K562 (cell line): ENCODE data around the gene EEFSEC. TPM values are rescaled to one million over a fixed set of nuclear protein-coding genes. Genes with fewer than 3 reads are reported as not detected.

Experiments
- ATAC-seq: fragments of 200-7000 bp; cut with Tn5 transposase; 3 replicates; pipeline ENCODE4 v1.9.1; 2020; ENCODE audit warnings: moderate library complexity
- BruUV-seq: library from RNA; stranded (reverse); fragments of 400-500 nt; replicated peaks from 2 replicates; lab custom pipeline; 2021; lab: Mats Ljungman, UMichigan
- CTCF ChIA-PET: fragments of 300-600 bp; formaldehyde crosslinking; extraction: SDS; loops from one replicate; lab custom pipeline; 2021; ENCODE audit warnings: low intra/inter-chr PET ratio; lab: Yijun Ruan, JAX
- POLR2A ChIA-PET: fragments of 300-600, 350-650 bp; sonication (Branson Sonifier 250); formaldehyde crosslinking; extraction: SDS; loops from one replicate; lab custom pipeline; 2021; ENCODE audit warnings: antibody characterized with exemption, inconsistent platforms; lab: Yijun Ruan, JAX
- DNase-seq, 4 experiments: peaks; one replicate each; pipeline versions ENCODE4 v3.0.0 to v3.0.0-alpha.2; 2011 to 2018; ENCODE audit warnings: low spot score in 3 of 4, mixed read lengths in 3 of 4; ENCODE audit errors: extremely low read depth in 1 of 4
- FAIRE-seq: peaks from 2 replicates; lab custom pipeline; 2011; peaks lifted over from hg19 to GRCh38; lab: Jason Lieb, UNC
- H2AFZ ChIP-seq: 2 replicates; pipeline ENCODE4 v1.6.0; 2011; ENCODE audit warnings: low read depth, low read length, control low read depth, inconsistent platforms
- H3K27ac ChIP-seq: fragments of 200-600 bp; 3 replicates; pipeline ENCODE4 v1.8.0; 2011; ENCODE audit warnings: low read depth, mild to moderate bottlenecking, control low read depth, inconsistent platforms, low read length, moderate library complexity, mixed read lengths; ENCODE audit errors: extremely low read depth
- H3K27me3 ChIP-seq, 2 experiments: fragments of 300-600 bp in 1 of 2; 2 replicates in 1 of 2; 3 replicates in 1 of 2; pipeline versions ENCODE4 v1.6.0 to v1.8.0; 2011; ENCODE audit warnings: inconsistent platforms in 2 of 2, low read length in 2 of 2, mild to moderate bottlenecking in 1 of 2, mixed read lengths in 1 of 2, moderate library complexity in 1 of 2; ENCODE audit not compliant: control insufficient read depth in 2 of 2, insufficient read depth in 2 of 2
- H3K36me3 ChIP-seq: fragments of 300-600 bp; 3 replicates; pipeline ENCODE4 v1.8.0; 2011; ENCODE audit warnings: mild to moderate bottlenecking, low read length, inconsistent platforms; ENCODE audit not compliant: control insufficient read depth, insufficient read depth
- H3K4me1 ChIP-seq, 2 experiments: fragments of 200-600 bp in 1 of 2; replicated peaks in 1 of 2; 2 replicates in 1 of 2; 3 replicates in 1 of 2; pipeline versions ENCODE4 v1.5.1 to v1.8.0; 2011; ENCODE audit warnings: inconsistent platforms in 2 of 2, low read length in 2 of 2, mild to moderate bottlenecking in 1 of 2, mixed read lengths in 1 of 2, moderate library complexity in 1 of 2; ENCODE audit not compliant: control insufficient read depth in 2 of 2, insufficient read depth in 2 of 2
- H3K4me2 ChIP-seq: 2 replicates; pipeline ENCODE4 v1.6.1; 2011; ENCODE audit warnings: low read length, control low read depth, inconsistent platforms, mixed read lengths; ENCODE audit not compliant: insufficient read depth
- H3K4me3 ChIP-seq: fragments of 200-600 bp; sonication (generic), shearing (Covaris generic); 2 replicates; pipeline ENCODE4 v1.5.1; 2016; ENCODE audit warnings: control low read depth, inconsistent platforms
- H3K79me2 ChIP-seq: fragments of 200-600 bp; 3 replicates; pipeline ENCODE4 v1.8.0; 2011; ENCODE audit warnings: low read length, inconsistent platforms; ENCODE audit not compliant: control insufficient read depth, insufficient read depth
- H3K9ac ChIP-seq, 2 experiments: 2 replicates each; pipeline versions ENCODE4 v1.6.0 to v1.6.1; 2011; ENCODE audit warnings: low read depth in 2 of 2, low read length in 2 of 2, control low read depth in 1 of 2, inconsistent platforms in 1 of 2, mild to moderate bottlenecking in 1 of 2, mixed read lengths in 1 of 2; ENCODE audit not compliant: insufficient read depth in 1 of 2
- H3K9me1 ChIP-seq: one replicate; pipeline ENCODE4 v1.6.0; 2011; ENCODE audit warnings: inconsistent platforms, mild to moderate bottlenecking, low read length, moderate library complexity; ENCODE audit not compliant: control insufficient read depth, insufficient read depth
- H3K9me3 ChIP-seq: replicated peaks from 2 replicates; pipeline ENCODE4 v1.5.1; 2011; ENCODE audit warnings: low read depth, low read length, inconsistent platforms; ENCODE audit not compliant: control insufficient read depth, insufficient read depth
- H4K20me1 ChIP-seq: replicated peaks from 2 replicates; pipeline ENCODE4 v1.6.1; 2011; ENCODE audit warnings: low read length, inconsistent platforms, mixed read lengths; ENCODE audit not compliant: control insufficient read depth, insufficient read depth
- DEAF1 ChIP-seq: fragments of 450-650 bp; formaldehyde crosslinking; IDR thresholded peaks from 2 replicates; pipeline ENCODE4 v1.4.0; 2020; ENCODE audit warnings: mild to moderate bottlenecking, moderate library complexity
- FOXK2 ChIP-seq, 2 experiments: fragments of 450-650 bp; IDR thresholded peaks in 1 of 2; conservative IDR thresholded peaks in 1 of 2; 2 replicates each; pipeline ENCODE4 v1.6.1; 2016; ENCODE audit warnings: low read depth in 2 of 2, mild to moderate bottlenecking in 1 of 2
- MBD1 ChIP-seq: fragments of 250-450 bp; sonication (Bioruptor Pico); IDR thresholded peaks from 2 replicates; pipeline ENCODE4 v1.8.0; 2022; ENCODE audit warnings: inconsistent platforms
- MEF2D ChIP-seq: conservative IDR thresholded peaks from 2 replicates; pipeline ENCODE4 v1.6.1; 2016; ENCODE audit warnings: low read depth, missing genetic modification characterization, missing compliant biosample characterization
- NCOA2 ChIP-seq, 2 experiments: fragments of 450-650 bp; IDR thresholded peaks; 2 replicates each; pipeline ENCODE4 v1.6.1; 2018; ENCODE audit warnings: mild to moderate bottlenecking in 2 of 2, moderate library complexity in 1 of 2; ENCODE audit not compliant: partially characterized antibody in 2 of 2
- NFE2L1 ChIP-seq: fragments of 450-650 bp; IDR thresholded peaks from 2 replicates; pipeline ENCODE4 v1.6.1; 2016; ENCODE audit warnings: missing genetic modification characterization, low read depth, mild to moderate bottlenecking, missing compliant biosample characterization, moderate library complexity, borderline replicate concordance
- RAD21 ChIP-seq, 2 experiments: fragments of 250-450 bp in 1 of 2; fragments of 450-650 bp in 1 of 2; sonication (Bioruptor Pico) in 1 of 2; formaldehyde crosslinking in 1 of 2; IDR thresholded peaks in 1 of 2; conservative IDR thresholded peaks in 1 of 2; 2 replicates each; pipeline versions ENCODE4 v1.4.0 to v1.8.0; 2020 to 2022; ENCODE audit warnings: mild to moderate bottlenecking in 2 of 2, moderate library complexity in 1 of 2
- SMC3 ChIP-seq: conservative IDR thresholded peaks from 2 replicates; pipeline ENCODE4 v1.6.1; 2011; ENCODE audit warnings: low read depth, low read length, improper control_type of control experiment; ENCODE audit not compliant: insufficient read depth
- STAG1 ChIP-seq: sonication (generic); formaldehyde crosslinking; IDR thresholded peaks from 2 replicates; pipeline ENCODE4 v1.5.0; 2020; ENCODE audit warnings: missing genetic modification reagents, borderline replicate concordance
- YY1 ChIP-seq, 3 experiments: IDR thresholded peaks; 2 replicates each; pipeline ENCODE4 v1.6.1; 2011; ENCODE audit warnings: low read length in 2 of 3, mild to moderate bottlenecking in 2 of 3, moderate library complexity in 2 of 3, borderline replicate concordance in 1 of 3, control low read depth in 1 of 3, low read depth in 1 of 3; ENCODE audit not compliant: insufficient read depth in 3 of 3, insufficient replicate concordance in 2 of 3, control insufficient read depth in 1 of 3, insufficient read length in 1 of 3; ENCODE audit errors: extremely low read depth in 1 of 3
- ZNF280B ChIP-seq: fragments of 250-450 bp; sonication (Bioruptor Pico); IDR thresholded peaks from 2 replicates; pipeline ENCODE4 v1.5.1; 2021; ENCODE audit warnings: mild to moderate bottlenecking
- WGBS: fragments of 100-300 bp; shearing (Covaris generic); methylation state at CpG from one replicate; pipeline ENCODE4 v1.1.6; 2016; ENCODE audit warnings: low coverage, mixed read lengths; ENCODE audit not compliant: insufficient coverage; ENCODE audit errors: missing lambda C conversion rate; 5-methylcytosine and 5-hydroxymethylcytosine counted together
- in situ Hi-C: fragments of 300-500 bp; cut with MboI; formaldehyde crosslinking; loops from 4 replicates; pipeline ENCODE4 v1.15.0; 2018; ENCODE audit warnings: inconsistent platforms, mixed read lengths
- intact Hi-C: fragments of 100-400 bp; cut with micrococcal nuclease; formaldehyde crosslinking; loops from 2 replicates; pipeline ENCODE4 v1.14.2; 2022
- polyA plus RNA-seq, 8 experiments: library from polyadenylated mRNA; depleted of rRNA in 4 of 8; stranded (reverse) in 5 of 8; unstranded in 3 of 8; fragments of >200 nt; fragmentation: Nextera tagmentation in 2 of 8; fragmentation: Illumina TruSeq in 1 of 8; extraction: Ambion mirVana in 2 of 8; extraction: Trizol in 1 of 8; gene quantifications; 2 replicates each; pipeline versions ENCODE4 v1.2.1 to v1.2.3, GENCODE V29; 2011 to 2014; ENCODE audit warnings: inconsistent platforms in 1 of 8, missing spikeins in 1 of 8
- total RNA-seq, 7 experiments: library from RNA; depleted of rRNA in 6 of 7; stranded (reverse); fragments of >200 nt in 6 of 7; fragmentation: Illumina TruSeq in 2 of 7; extraction: Trizol in 2 of 7; gene quantifications; 2 replicates each; pipeline versions ENCODE4 v1.2.1 to v1.2.3, GENCODE V29; 2011 to 2021; ENCODE audit warnings: low replicate concordance in 1 of 7

EEFSEC gene
- total and polyA plus RNA-seq, 9 of the 15 experiments (the other 6 are each of a cell fraction or from before 2014, with no cell fraction given), result 0.35 to 11.8 (median 7.7) TPM

- no peaks in the 10 kb centered on the region for H4K20me1 ChIP-seq
- CTCF ChIA-PET, result interaction anchor here (0.9 kb wide), 1 partner anchor 56 kb away, joined by 3 read pairs; no protein-coding TSS in a partner anchor
- H3K27ac ChIP-seq, result no peak overlapping the region
- H3K79me2 ChIP-seq, result no peaks in the 10 kb centered on the region
- no peak overlapping the region for H3K9ac ChIP-seq
- POLR2A ChIA-PET, result interaction anchor here (1.2 kb wide), 1 partner anchor 13 kb away, joined by 3 read pairs; no protein-coding TSS in a partner anchor
- H2AFZ ChIP-seq, result no peak overlapping the region
- peak; percentile 99 for ATAC-seq
- H3K4me3 ChIP-seq, result no peak overlapping the region
- no peaks in the 10 kb centered on the region for H3K36me3 ChIP-seq
- FAIRE-seq, result peak; percentile 73
- BruUV-seq, result no TSS peak
- no peaks in the 10 kb centered on the region for H3K27me3 ChIP-seq
- intact Hi-C loops, result loop anchor here (5.0 kb wide), 2 partner anchors 85 to 210 kb away; no protein-coding TSS in a partner anchor
- in situ Hi-C loops, result no loop called here
- DNase-seq, result peak; percentile 67 to 82 (median 79)
- H3K9me3 ChIP-seq, result peaks cover 3% of the 10 kb centered on the region; the same call in 1 of the 2 replicates
- WGBS, result 25% methylated on average over 5 of the region's 5 CpGs
- H3K9me1 ChIP-seq, result no peaks in the 10 kb centered on the region
- no peak overlapping the region for H3K4me2 ChIP-seq
- 0 out of 5 replicates have a peak, but pooled peaks cover 0 to 3% of the 10 kb centered on the region in 2 experiments for H3K4me1 ChIP-seq
- no peak for TF ChIP-seq MBD1
- TF ChIP-seq ZNF280B (CRISPR knock-in tag), result no peak
- no peak for TF ChIP-seq NCOA2 (IDR thresholded peaks at IDR 0.05; ENCODE audit: partially characterized antibody in 2 of 2)
- no peak for TF ChIP-seq NFE2L1
- peak in 1 of 3 experiments; percentile 15 for TF ChIP-seq YY1 (IDR thresholded peaks at IDR 0.05; ENCODE audit: borderline replicate concordance in 1 of 3, control insufficient read depth in 1 of 3, extremely low read depth in 1 of 3, insufficient read depth in 3 of 3, insufficient read length in 1 of 3, insufficient replicate concordance in 2 of 3, low read depth in 1 of 3, low read length in 2 of 3)
- no peak for TF ChIP-seq MEF2D (tag)
- TF ChIP-seq RAD21 (CRISPR knock-in tag; conservative IDR thresholded peaks at IDR 0.05 in 1 of 2, IDR thresholded peaks at IDR 0.05 in 1 of 2), result peak; percentile 66 to 83
- TF ChIP-seq FOXK2 (conservative IDR thresholded peaks at IDR 0.05 in 1 of 2, IDR thresholded peaks at IDR 0.05 in 1 of 2; ENCODE audit: low read depth in 2 of 2), result no peak
- peak; percentile 71 for TF ChIP-seq SMC3
- peak; percentile 60; the same call in 1 of the 2 replicates for TF ChIP-seq DEAF1 (CRISPR knock-in tag)
- TF ChIP-seq STAG1 (CRISPR knock-in tag), result peak; percentile 54; the same call in 1 of the 2 replicates
These were observed 73.6 kb downstream of the EEFSEC start for GRCh38 chr3:128226795-128227395.
